ENCODE data around the gene CBX5.
A peak's percentile ranks its signal among the peaks of the same experiment; 100 is the strongest.
"Not testable (repeated sequence)": the region's sequence is repeated elsewhere in the genome, so short reads cannot be mapped to it uniquely, and the experiment has no call there.

Gene CBX5

DNA sequence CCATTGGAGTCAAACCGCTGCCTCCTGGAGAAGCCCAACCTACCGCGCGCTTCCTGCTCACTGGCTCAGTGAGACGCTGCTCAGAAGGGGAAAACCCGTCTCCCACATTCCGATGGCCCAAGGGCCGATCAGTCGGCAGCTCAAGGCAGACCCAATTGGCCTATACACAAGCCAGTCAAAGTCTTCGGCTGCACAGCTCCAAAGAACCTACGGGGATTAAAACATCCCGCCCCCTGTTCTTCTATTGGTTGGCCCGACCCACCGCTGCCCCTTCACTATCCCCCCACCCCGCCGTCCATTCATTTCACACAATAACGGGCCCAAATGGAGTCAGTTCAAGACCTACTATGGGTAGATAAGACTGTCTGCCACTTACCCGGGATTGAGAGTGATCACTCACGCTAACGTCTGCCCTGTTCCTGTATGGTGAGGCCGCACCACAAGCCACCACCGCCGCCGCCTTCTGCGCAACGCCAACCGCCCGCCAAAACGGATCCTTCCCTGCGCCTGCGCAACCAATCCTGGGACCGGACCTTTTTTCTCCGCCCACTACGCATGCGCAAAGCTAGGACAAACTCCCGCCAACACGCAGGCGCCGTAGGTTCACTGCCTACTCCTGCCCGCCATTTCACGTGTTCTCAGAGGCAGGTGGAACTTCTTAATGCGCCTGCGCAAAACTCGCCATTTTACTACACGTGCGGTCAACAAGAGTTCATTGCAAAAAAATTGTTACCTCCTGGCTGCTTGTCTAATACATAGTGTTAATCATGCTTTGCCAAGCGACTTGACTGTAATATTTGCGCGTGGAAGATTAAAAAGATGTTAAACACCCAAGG, at the start of gene CBX5:
Gene CBX5 (minus strand): TSS at position 491 of the 836 bp plus-strand sequence. CDS start 22,472 bp downstream, outside the sequence.
- peak; percentile 99 for DNase-seq

DNA sequence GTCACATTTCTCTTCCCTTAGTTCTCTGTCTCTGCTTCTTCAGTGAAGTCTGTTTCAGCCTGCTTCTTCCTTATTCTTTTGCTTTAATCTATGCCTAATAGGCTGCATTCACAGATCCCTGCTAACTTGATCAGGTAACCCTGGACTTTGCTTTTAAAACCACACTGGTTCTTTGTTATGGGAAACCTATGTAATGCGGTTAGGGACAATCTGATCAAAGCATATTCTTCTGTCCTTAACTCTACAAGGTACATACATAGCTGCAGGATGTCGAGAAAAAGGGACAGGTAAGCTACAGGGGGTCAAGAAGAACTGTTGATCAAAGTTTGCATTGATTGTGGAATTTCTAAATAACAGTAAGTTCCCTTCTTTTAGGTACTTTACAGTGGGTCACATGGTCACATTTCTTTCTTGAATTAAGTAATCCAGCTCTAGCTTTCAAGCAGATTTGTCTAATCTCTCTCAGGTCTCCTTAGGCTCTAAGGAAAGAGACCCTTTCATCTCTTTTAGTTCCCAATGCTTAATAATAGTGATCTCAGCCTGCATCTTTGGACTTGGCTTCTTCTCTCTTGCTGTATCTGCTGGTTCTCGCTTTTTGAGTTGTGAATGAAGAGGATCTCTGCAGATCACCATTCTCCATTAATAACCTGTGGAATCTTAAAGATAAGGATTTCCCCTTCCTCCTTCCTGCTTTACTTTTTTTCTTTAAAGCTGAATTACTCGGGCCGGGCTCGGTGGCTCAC, 48.8 kb upstream of the CBX5 start:
- no peak for DNase-seq

- DNase-seq: not testable (repeated sequence)
Measured at GRCh38 chr12:54325442-54326109, 45.7 kb upstream of the CBX5 start.

GRCh38 chr12:54324617-54325441, 44.9 kb upstream of the CBX5 start, which contains the start of gene COPZ1:
TSS of gene COPZ1 (plus strand) at chr12:54325131. CDS start at chr12:54325164, 33 bp downstream.
- peak; percentile 95 for DNase-seq

DNA sequence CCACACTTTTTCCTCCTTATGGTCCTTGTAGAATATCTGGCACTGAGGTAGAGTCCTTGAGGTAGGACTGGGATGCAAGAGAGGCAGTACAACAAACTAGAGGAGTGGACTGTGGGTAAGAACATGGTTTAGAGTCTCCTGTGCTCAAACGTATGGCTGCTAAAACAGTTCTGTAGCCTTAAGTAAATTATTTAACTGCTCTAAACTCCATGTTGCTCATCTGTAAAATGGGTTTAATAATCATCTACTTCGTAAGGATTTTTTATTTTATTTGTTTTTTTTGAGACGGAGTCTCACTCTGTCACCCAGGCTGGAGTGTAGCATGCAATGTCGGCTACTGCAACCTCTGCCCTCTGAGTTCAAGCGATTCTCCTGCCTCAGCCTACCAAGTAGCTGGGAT, 41.4 kb upstream of the CBX5 start:
- no peak for DNase-seq

DNA sequence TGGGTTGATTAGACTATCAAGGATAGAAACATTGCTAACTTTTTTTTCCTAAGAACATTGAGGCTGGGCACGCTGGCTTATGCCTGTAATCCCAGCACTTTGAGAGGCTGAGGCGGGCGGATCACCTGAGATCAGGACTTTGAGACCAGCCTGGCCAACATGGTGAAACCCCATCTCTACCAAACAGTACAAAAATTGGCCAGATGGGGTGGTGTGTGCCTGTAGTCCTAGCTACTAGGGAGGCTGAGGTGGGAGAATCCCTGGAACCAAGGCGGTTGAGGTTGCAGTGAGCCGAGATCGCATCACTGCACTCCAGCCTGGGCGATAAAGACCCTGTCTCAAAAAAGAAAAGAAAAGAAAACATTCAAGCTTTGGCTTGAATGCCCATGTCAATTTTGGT, 32.4 kb upstream of the CBX5 start:
- not testable (repeated sequence) for DNase-seq

GRCh38 chr12:54311051-54311450, 31.1 kb upstream of the CBX5 start:
- no peak for DNase-seq

DNA sequence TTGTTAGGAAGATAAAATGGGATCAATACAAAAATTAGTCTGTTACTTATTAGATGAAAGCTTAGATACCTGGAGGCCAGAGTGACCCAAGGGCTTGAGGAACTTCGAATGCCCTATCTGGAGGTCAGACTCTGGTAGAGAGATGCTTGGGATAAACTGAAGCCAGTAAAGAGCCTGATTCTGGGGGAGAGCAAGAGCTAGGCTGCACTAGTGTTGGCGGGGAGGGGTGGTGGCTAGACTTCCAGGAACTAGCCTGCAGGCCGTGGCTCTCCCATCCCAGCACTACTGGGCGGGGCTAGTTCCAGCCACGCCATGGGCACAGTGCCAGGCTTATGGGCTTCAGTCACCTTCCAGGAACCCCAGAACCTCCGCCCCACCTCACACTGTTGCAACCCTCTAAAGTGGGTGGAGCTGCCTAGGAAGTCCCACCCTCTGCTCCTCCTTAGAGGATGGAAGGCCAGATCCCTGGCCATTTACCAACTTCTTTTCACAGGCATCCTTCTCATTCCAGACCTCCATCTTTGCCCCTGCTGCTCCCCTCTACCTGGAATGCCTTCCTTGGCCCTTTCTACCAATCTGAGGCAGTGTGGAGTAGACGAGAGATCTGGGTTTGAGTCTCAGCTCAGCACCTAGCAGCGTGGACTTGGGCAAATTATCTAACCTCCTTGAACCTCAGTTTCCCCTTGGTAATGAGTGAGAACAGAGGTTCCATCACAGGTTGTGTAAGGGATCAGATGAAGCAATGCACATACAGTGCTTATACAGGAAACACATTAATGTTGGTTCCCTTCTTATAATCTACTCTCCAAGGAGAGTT, 27.2 kb upstream of the CBX5 start:
- peak; percentile 7 for DNase-seq

DNA sequence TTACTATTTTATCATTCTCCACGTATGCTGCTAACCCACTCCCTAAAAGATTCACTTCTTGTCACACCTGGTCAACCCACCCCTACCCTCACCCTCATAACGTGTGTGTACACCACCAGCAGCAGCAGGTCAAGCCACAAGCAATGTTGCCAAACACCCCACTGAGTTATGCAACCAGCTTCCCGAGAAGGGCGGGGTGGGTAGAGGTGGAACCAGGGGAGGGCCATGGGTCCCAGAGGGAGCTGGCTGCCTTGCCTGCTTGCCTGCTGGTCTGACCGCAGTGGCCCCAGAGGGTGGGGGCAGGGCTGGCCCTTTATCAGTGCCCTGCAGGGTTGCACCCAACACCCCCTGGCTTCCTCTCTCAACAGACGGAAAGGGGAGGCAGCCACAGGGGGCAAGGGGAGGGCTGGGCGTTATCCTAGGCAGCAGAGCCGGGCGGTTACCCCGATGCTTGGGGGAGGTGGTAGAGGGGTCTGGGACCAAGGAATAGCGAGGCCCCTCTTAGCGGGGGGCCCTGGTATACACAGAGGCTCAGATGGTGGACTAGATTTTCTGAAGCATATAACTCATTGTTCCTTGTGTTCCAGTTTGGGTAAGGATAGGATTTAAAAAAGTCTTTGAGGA, 24.4 kb upstream of the CBX5 start:
- DNase-seq: no peak

GRCh38 chr12:54303640-54304039, 23.7 kb upstream of the CBX5 start:
- DNase-seq: no peak

DNA sequence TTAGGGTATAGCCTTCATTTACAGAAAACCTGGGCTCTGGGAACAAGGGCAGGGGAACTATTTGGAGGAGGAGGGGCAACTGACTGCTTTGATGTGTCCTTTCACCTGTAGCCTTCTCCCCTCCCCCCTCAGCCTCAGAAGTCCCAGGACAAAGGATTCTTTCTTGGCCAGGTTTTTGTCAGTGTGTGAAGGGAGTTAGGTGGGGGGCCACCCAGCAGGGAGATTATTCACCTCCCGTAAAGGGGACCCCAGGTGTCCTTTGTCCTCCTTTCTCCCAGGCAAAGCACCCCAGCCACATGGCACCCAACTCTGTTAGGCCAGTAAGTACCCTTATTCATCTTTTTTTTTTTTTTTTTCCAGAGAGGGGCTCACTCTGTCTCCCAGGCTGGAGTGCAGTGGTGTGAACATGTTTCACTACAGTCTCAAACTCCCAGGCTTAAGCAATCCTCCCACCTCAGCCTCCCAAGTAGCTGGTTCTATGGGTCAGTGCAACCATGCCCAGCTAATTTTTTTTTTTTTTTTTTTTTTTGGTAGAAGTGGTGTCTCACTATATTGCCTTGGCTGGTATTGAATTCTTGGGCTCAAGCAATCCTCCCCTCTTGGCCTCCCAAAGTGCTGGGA, 21.6 kb upstream of the CBX5 start:
- no peak for DNase-seq

DNA sequence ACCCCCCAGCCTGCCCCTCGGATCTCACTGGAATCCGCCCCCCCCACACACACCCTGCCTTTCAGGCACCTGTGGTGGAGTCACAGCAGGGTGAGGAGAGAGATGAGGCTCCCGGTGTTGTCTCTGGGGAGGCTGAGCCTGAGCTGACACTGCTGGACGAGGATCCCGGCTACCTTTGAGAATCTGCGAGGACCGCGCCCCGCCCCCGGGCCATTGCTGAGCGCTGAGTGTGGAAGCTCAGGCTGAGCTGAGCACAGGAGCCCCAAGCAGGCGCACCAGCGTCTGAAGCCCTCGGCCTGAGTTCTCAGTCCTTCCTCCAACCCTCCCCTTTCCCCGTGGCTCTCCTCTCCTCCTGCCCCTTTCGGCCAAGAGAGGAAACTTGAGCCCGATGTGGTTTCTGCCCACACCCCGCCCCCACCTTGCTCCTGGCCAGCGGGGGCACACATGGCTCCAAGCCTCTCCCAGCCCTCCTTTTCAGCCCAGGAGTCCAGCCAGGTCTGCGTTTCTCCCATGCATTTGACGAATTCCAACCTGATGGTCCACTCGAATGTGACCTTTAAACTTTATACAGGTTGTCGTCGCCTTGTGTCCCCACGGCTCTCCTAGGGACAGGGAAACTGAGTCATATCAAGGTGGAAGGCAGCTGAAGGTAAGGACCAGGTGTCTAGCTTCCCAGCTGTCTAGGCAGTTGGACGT, 21.0 kb upstream of the CBX5 start, which contains the start of gene NFE2:
Gene NFE2 (minus strand): TSS at position 284 of the 696 bp plus-strand sequence. CDS start 5,767 bp downstream, outside the sequence.
- DNase-seq: peak; percentile 30

- no peak for DNase-seq
Measured at GRCh38 chr12:54300225-54300731, 20.4 kb upstream of the CBX5 start.

DNA sequence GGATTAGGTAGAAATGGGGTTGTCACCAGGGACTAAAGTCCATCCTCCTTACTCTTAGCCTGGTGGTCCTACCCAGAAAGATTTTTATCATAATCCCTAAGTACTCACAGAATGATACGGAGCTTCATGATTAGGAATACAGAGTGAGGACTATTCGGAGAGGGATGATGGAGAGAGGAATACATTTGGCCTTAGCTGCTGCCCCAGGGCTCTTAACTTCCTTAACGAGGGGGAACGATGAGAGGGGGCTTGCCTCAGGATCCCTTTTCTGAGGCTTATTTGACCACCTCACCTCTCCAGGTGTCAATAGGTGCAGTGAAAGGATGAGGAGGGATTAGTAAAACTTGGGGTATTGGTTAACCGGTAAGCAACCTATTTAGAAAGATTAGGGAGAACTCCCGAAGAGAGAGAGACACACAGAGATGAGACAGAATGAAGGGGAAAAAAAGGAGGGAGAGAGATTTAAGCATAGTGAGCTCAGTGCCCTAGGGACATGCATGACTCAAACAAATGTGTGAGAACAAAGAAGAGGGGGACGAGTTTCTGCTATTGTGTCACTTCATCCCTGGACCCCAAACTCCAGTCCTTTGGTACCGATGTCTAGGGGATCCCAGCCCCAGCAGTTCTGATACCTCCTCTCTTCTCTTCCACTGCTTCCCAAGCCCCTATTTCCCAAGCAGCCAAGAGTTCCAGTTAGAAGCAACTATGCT, 19.7 kb upstream of the CBX5 start:
- DNase-seq: no peak

GRCh38 chr12:54298904-54299303, 19.0 kb upstream of the CBX5 start:
- no peak for DNase-seq

- DNase-seq: no peak
Measured at GRCh38 chr12:54296393-54297099, 16.6 kb upstream of the CBX5 start.

DNA sequence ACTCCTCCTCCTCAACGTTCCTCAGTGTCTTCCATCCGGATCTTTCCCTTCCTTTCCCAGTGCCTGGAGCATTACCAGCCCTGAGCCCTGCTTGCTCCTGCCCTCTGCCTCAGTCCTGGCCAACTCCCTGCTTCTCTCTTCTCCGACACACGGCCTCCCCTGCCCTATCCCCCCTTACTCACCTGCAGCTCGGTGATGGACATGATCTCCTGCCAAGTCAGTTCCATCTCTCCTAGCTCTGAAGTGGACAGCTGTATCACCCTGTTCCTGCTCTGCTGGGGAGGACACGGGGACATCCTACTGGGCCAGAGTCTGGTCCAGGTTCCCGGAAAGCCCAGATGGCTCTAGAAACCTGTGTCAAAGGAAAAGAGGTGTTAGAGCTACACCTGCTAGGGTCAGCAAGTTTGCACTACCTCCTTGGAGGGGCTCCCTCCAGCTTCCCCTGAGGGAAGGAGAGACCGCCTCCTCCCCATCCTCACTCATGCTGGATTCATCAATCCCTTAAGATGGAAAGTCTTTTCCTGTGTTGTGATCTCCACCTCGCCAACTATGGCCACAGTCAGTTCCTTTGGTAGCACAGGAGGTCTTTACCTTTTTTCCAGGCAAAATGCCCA, 15.1 kb upstream of the CBX5 start:
- no peak for DNase-seq

Data from NCI-H2227 treated with DMSO at 0.1 percent for 48 hours (cell line).